ENCODE results near the gene CCNQ.

CCNQ gene

DNA sequence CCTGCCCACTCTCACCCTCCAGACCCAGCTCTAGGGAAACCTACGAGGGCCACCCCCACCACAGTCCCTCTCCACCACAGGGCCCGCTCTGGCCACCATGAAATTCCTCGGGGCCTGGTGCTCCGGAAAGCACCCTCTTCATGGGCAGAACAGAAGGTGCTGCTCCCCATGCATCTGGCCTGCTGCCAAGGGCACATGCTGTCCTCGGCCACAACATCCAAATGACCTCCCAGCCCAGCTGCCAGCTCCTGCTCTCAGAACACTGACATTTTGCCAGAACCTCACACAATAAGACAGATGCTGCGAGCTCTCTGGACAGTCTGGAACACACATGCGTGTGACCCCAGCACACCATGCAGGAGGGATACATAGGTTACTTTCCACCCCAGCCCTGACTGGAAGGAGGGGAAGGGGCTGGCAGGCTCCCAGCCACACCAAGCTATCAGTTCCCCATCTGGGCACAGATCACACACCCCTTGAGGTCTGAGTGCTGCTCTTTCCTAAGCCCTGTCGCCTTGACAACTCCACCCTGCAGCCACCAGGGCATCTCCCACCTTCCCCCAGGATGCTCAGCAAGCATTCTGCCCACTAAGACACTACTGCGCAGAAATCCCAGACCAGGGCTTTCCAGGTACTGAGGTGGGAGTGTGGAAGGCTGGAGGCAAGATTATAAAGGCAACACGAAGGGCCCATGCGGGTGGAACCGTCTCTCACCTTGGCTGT is 5.8 kb downstream of the CCNQ start:
- H3K79me2 ChIP-seq = peaks cover 3% of the 10 kb centered on the region
- TF ChIP-seq, protein P1, sequence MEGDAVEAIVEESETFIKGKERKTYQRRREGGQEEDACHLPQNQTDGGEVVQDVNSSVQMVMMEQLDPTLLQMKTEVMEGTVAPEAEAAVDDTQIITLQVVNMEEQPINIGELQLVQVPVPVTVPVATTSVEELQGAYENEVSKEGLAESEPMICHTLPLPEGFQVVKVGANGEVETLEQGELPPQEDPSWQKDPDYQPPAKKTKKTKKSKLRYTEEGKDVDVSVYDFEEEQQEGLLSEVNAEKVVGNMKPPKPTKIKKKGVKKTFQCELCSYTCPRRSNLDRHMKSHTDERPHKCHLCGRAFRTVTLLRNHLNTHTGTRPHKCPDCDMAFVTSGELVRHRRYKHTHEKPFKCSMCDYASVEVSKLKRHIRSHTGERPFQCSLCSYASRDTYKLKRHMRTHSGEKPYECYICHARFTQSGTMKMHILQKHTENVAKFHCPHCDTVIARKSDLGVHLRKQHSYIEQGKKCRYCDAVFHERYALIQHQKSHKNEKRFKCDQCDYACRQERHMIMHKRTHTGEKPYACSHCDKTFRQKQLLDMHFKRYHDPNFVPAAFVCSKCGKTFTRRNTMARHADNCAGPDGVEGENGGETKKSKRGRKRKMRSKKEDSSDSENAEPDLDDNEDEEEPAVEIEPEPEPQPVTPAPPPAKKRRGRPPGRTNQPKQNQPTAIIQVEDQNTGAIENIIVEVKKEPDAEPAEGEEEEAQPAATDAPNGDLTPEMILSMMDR (IDR thresholded peaks at IDR 0.05) = no peak
- no peaks in the 10 kb centered on the region for H3K4me1 ChIP-seq
- no peak overlapping the region for H2AFZ ChIP-seq
- no peak overlapping the region for H3K4me3 ChIP-seq (ENCODE audit: low read depth, low read length)
- no peak overlapping the region for H3K9ac ChIP-seq
- no peak overlapping the region for H3K4me2 ChIP-seq (ENCODE audit: low read length)
- H3K9me3 ChIP-seq (ENCODE audit: control insufficient read depth, low read length) = no peaks in the 10 kb centered on the region
- no peaks in the 10 kb centered on the region for H3K36me3 ChIP-seq (ENCODE audit: control insufficient read depth, insufficient read depth, low read length)
- H3K27ac ChIP-seq = no peak overlapping the region
- H3K27me3 ChIP-seq (ENCODE audit: control insufficient read depth, insufficient read depth, low read length) = no peaks in the 10 kb centered on the region

DNA sequence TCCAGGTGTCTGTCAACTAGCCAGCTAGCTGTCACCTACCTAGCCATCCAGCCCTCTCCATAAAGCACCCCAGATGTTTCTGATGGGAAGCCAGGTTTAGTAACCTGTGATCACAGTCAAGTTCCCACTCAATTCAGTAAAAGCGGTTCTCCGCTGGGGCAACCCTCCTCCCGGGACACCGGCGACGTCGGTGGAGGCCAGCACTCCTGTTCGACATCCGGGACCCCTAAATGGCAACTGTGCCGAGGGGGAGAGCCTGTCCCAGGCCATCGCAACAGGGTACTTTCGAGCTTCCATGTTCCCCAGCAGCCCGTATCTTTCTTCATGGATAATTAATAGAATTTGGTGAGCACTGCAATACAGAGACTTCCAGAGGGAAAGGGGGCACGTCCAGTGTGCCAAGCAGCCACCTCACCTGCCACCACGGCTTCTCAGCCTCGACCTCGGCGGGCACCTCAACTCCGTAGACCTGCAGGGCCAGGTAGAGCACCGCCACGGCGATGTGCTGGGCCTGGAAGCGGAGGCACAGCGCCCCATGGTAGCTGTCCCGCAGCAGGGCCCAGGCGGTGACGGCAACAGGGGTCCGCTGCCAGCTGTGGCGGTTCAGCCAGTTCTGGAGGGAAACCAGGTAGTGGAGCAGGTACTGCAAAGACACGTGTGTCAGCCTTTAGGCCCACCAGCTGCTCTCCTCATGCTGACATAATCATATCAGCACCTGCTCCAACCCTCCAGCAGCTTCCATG is 6.7 kb downstream of the CCNQ start:
- no peak overlapping the region for H3K27ac ChIP-seq
- no peaks in the 10 kb centered on the region for H3K36me3 ChIP-seq (ENCODE audit: control insufficient read depth, insufficient read depth, low read length)

DNA sequence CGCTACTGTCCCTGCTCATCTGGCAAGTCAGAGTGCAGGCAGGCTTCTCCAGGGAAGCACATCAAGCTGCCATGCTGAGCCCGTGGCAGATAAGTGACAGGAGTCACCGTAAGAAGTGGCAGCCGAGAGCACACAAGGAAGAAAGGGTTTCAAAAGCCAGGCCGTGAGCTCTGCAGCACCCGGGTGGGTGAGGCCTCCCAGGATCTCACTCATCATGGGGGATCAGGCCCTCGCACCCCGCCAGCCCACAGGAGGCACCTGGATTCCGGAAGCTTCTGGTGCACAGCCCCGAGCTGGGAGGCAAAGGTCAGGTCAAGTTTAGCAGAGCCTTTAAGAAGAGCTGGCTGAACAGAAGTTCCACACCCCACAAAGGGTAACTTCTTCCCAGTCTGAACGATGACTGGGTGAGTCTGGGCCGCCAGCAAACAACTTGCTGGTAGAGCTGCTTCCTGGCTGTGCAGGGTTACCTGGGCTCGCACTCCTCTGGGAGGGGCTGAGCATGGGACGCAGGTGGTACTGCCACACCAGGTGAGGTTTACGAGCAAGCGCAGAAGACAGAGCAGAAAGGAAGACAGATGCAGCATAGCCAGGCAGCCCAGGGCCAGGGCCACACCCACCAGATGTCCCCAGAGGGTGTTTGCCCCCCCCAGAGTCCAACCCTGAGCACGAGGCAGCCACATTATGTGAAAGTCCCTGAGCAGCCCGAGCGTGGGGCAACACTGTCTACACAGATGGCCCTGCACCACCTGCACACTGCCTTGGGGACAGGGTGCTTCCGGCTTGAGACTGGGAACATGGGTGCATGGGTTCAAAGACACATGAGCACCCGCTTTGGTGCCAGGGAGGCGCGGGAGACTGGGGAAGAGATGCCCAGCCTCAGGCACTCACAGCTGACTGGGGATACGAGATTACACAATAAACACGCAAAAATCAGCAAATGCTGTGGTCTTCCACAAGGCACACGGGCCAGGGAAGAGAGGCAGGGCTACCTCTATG is 7.7 kb downstream of the CCNQ start:
- Histone ChIP-seq H3K4me3 (ENCODE audit: low read depth, low read length) (no peak overlapping the region), H3K79me2 (no peaks in the 10 kb centered on the region), H3K36me3 (ENCODE audit: control insufficient read depth, insufficient read depth, low read length) (no peaks in the 10 kb centered on the region), H3K27me3 (ENCODE audit: control insufficient read depth, insufficient read depth, low read length) (no peaks in the 10 kb centered on the region), H3K4me2 (ENCODE audit: low read length) (no peak overlapping the region), H3K27ac (no peak overlapping the region), H3K9me3 (ENCODE audit: control insufficient read depth, low read length) (no peaks in the 10 kb centered on the region), H3K4me1 (no peaks in the 10 kb centered on the region), H3K9ac (no peak overlapping the region), H2AFZ (no peak overlapping the region)
- TF ChIP-seq, protein P1 (IDR thresholded peaks at IDR 0.05) = no peak

More for the DNA sequence above, 6.7 kb downstream of the CCNQ start:
- Histone ChIP-seq H2AFZ (no peak overlapping the region), H3K9me3 (ENCODE audit: control insufficient read depth, low read length) (no peaks in the 10 kb centered on the region), H3K27me3 (ENCODE audit: control insufficient read depth, insufficient read depth, low read length) (no peaks in the 10 kb centered on the region), H3K79me2 (no peaks in the 10 kb centered on the region), H3K4me3 (ENCODE audit: low read depth, low read length) (no peak overlapping the region), H3K4me1 (no peaks in the 10 kb centered on the region), H3K9ac (no peak overlapping the region), H3K4me2 (ENCODE audit: low read length) (no peak overlapping the region)
- TF ChIP-seq, protein P1 (IDR thresholded peaks at IDR 0.05) = no peak

DNA sequence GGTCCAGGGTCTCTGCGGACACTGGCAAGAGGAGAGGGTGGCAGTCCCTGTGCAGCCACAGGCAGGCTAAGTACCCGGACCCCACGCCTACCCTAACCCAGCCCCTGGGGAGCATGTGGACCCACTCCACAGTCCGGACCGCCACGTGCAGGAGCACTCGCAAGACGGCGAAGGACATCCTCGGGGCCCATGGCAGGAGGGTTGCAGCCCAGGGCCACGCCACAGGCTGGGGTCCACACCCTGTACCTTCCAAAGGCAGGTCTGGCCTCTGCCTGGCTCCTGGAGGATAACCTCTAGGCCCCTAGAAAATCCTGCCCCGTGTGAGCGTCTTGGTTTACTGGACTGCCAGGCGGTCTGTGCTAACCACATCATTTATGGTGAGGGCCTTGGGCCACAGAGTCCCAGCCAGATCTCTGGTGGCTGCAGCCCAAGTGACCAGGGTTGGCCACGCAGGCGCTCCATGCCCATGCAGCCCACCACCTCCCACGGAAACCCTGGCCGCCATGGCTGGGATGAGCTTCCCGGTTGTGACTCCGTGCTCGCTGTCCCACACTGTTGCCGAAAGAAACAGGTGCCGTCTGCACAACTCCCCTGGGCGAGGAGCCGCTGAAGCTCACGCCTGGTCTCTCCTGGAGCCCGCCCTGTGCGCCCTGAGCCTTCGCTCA is 10.0 kb downstream of the CCNQ start:
- Histone ChIP-seq H3K27me3 (ENCODE audit: control insufficient read depth, insufficient read depth, low read length) (no peaks in the 10 kb centered on the region), H3K9me3 (ENCODE audit: control insufficient read depth, low read length) (no peaks in the 10 kb centered on the region), H3K27ac (no peak overlapping the region), H3K36me3 (ENCODE audit: control insufficient read depth, insufficient read depth, low read length) (no peaks in the 10 kb centered on the region), H3K4me1 (no peaks in the 10 kb centered on the region), H3K9ac (no peak overlapping the region), H3K4me3 (ENCODE audit: low read depth, low read length) (no peak overlapping the region), H3K79me2 (no peaks in the 10 kb centered on the region), H3K4me2 (ENCODE audit: low read length) (no peak overlapping the region), H2AFZ (no peak overlapping the region)
- TF ChIP-seq, protein P1 (IDR thresholded peaks at IDR 0.05) = no peak
